AG20443 (cell line): ENCODE results near the gene GALR2.
A peak's percentile ranks its signal among the peaks of the same experiment; 100 is the strongest.
"Not testable (repeated sequence)": the region's sequence is repeated elsewhere in the genome, so short reads cannot be mapped to it uniquely, and the experiment has no call there.

Source experiments
- DNase-seq: peaks from one replicate; pipeline ENCODE4 v3.0.0; 2012; ENCODE audit warnings: low spot score, mixed read lengths

The GALR2 gene

DNA sequence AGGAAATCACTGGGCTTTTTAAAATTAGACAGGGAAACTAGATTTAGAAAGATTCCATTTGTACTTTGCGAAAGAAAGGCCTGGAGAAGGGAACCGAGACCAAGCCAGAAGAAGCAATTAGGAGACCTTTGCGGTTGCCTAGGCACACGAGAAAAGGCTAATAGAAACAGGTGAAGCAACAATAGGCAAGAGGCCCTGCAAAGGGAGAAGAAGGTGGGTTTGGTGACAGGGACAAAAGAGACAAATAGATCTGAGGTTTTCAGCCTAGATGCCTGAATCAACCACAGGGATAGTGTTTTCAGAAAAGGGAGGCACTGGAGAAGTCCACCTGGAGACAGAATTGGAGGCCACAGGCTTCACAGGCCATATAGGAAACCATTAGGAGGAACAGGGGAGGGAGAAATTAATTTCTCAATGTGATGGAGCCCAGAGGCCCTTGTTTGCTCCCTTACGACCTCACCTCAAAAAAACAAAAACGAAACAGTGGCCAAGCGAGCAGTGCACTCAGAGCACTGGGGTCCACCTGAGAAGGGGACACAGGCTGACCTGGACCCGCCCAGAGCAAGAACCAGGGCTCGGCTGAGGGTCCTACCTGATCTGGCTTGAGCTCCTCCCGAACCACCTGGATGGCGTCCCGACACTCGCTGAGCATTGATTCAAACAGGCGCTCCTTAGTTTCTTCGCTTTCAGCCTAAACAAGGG lies 24.6 kb upstream of the GALR2 start:
- no peak for DNase-seq

DNA sequence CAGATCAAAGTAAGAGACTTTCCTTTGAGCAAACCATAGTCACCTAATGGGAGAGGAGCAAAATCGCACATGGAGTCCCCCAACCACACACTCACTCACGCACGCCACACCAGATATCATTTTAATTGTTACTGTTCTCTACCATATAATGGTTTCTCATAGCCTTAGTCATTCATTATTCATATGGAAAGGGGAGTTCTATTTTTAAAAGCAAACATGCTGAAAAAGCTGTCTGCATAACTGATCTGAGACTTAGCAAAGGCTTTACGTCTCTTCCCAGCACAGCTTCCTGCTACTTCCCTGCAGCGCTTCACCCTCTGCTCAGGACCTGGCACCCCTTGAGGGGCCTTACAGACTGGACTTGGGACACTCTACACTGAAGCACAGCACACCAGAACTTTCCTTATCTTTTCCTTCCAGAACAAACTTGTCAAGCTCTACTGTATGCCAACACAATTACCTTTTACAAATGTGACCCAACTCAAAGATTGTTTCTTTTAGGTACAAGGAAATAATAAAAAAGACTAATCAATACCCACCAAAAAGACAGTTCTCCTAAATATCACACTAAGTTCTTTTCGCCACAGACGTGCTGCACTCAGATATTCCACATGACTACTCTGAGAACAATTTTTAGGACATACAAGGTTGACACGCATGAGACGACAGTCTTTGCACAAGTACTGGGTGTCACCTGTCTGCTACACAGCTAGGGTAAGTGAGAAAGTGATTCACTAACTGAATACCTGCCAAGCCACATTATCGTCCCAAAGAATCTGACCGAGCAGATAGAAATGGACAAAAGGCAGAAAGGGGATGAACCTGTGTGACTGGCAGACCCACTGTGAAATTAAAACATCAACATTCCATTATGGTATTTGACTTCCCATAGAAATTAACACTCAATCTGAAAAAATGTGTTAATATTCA lies 23.8 kb upstream of the GALR2 start:
- no peak for DNase-seq

DNA sequence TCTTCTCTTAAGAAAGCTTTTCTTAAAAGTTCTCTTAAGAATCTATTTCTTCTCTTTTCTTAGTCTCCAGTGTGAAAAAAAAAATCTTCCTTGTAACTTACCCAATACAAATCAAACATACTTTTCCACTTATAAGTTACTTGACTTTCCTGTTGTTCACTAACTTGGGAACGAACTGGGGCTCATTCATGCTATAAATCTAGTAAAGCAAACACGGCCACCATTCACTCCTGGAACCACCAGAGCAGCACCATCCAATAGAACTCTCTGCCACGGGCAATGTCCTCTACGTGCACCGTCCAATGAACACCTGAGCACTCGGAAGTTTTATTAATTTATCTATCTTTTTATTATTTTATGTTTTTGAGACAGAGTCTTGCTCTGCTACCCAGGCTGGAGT lies 23.0 kb upstream of the GALR2 start:
- DNase-seq: no peak

DNA sequence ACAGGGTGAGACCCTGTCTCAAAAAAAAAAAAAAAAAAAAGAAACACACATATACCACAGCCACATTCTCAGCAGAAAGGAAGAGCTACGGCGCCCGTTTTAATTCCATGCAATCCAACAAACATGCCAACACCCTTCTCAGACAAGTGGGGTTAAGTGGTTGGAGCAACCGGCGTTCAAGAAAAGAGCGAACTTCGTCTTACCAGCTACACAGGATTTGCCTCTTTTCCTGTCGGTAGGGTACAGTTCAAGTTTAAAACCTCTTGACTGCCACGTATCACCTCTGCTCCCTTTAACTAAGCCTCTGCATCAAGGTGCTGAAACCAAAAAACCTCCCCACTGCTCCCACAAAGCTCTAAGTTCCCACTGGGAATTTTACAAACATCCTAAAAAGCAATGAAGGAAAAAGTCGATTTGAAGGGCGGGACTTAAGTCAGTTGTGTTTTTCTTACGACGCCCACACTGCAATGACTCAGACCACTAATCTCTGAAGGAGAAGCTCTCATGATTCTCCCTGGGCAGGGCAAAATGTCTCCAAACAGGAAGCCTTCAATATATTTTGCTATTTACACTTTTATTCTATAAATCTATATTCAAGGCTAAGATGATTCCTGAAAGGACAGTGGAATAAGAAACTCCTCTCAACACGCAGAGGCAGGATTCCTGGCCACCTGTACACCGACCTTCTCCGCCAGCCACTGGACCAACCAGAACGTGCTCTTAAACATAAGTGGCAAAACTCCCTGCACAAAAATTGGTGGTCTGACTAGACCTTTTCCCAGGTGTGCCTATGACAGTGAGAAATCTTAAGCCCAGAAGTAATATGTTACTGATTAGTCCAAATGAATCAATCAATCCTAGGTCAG lies 21.1 kb upstream of the GALR2 start:
- no peak for DNase-seq

DNA sequence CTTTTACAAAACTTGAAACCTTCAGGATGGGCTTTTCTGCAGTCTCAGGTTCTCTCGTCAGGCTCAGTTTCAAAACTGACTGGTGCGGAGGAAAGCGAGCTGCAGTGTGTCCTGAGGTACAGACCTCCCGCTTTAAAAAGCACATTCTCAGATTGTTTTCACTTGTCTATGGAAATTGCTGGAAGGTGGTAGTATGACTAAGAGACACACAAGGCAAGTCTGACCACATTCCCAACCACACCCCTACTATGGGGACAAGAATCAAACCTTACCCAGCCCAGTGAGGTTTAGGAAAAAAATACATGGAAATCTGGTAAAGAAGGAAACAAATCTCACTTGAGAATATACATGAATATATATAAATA lies 20.5 kb upstream of the GALR2 start:
- DNase-seq: peak; percentile 57

DNA sequence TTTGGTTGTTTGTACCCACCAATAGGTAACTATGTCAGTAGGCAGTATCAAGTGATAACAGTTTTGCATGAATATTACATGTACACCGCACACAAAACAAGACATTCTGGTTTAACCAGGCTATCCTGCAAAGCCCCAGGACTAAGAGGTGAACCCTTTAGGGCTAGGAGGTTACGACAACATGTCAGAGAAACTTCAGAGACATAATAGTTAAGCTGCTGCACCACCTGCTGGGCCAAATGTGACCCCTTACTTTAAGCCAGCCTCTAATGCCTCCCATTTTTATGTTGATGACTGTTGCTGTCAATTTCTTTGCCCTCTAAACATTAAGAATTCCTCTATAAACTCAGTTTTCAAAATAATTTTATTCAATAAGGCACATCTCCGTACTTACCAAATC lies 17.7 kb upstream of the GALR2 start:
- no peak for DNase-seq

DNA sequence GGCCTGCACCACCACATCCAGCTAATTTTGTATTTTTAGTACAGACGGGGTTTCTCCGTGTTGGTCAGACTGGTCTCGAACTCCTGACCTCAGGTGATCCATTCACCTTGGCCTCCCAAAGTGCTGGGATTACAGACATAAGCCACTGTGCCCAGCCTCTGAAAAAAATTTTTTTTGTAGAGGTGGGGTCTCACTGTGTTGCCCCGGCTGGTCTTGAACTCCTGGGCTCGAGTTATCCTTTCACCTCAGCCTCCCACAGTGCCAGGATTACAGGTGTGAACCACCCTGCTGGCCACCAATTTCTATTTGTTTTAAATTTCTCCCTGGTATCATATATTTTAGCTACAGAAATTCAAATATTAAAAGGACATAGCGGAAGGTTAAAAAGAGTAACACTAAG lies 16.3 kb upstream of the GALR2 start:
- DNase-seq: not testable (repeated sequence)

DNA sequence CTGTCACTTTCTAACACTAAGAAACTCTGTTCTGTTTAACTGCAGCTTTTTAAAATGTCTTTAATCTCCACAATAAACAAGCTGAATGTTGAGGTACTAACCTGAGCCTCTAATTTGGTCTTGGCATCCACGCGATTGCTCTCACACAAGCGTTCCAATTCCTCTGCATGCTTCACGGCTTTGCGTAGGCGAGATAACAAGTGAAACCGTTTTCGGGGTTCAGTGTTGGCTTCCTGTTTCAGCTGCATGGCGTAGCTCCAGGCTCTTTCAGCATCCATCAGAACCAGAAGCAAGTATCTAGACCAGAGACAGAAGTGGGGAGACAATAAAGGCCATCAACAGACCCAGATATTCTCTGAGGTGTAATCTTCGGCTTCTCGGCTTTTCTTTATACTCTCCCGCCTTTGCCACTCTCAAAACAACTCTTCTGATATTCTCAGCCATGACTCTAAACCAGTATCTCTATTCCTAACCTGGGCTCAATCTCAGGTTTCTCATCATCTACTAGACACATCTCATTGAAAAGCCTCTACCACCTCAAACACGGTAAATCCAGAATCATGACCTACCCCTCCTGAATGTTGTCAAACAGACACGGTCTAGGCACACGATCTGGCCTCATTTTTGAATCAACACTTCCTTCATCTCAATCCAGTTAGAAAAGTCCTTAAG lies 10.6 kb upstream of the GALR2 start:
- DNase-seq: no peak

DNA sequence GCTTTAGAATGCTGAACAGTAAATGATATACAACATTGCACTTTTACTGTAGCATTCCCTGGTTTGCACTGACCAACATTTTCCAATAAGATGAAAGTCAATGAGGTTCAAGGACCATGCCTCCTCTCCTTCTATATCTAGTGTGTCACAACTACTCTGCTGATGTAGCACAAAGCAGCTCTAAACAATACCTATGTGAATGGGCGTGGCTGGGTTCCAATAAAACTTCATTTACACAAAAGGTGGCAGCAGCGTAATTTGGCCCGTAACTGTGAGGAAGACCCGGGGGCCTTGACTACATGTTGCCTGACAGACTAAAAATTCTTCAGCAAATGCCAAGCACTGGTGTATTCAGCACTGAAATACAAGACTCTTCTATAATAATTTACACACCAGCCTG lies 8.8 kb upstream of the GALR2 start:
- no peak for DNase-seq

DNA sequence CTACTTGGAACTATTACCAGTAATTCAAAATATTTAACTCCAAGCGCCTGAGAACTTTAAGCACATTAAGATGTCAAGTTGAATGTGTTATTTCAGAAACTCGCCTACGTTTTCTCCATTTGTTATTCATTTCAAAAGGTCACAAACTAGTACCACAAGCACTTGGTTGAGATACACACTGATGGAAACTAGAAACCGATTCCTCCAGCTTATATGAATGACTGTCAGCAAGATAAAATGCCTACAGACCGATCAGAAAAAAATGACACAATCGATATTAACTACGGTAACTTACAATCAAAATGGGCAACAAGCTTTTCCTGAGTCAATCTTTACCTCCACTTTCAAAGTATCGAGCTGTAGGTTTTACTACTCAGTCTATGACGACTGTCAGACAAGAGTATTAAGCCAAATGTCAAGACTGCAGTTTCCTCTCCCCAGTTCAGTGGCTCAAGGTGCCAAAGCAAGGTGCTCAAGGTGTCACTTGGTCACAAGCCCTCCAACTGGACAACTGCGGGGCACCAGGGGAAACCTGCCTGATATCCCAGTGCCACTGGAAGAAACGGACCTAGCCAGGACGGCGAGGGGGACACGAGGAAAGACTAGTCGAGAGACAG lies 2.9 kb upstream of the GALR2 start:
- DNase-seq: no peak

DNA sequence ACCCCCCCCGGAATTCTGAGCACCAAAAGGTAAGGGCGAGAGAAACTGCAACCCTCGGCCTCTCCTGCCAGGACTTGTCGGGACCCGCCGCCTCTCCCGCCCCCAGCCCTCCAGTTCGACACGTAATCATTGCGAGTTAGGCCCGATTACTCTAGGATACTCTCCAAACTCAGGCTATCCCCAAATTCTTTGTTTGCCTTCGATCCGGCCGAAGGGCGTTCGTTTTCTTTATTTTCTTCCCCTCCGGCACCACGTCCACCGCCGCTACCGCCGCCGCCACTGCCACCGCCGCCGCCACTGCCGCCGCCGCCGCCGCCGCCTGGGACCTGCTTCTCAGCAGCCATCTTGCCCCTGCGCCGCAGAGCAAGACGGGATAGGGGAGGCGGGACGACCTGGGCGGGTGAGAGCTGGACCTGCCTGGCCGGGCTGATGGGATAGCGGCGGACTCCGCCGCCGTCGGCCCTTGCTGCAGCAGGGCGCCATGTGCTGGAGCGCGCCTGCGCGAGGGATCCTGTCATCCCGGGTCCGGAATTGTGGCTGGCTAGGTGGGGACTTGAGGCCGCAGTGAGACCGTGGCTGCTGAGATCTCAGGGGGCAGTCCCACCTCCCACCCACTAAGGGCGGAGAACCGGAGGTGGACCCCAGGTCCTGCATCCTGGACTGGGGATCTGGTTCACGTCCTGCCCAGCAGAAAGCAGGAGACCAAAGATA lies 2.3 kb upstream of the GALR2 start, which contains the start of gene SRP68:
Gene SRP68, minus strand, starts transcription at position 370 of the 711 bp plus-strand sequence. Its CDS starts 26 bp downstream, at position 344.
- DNase-seq: peak; percentile 99

DNA sequence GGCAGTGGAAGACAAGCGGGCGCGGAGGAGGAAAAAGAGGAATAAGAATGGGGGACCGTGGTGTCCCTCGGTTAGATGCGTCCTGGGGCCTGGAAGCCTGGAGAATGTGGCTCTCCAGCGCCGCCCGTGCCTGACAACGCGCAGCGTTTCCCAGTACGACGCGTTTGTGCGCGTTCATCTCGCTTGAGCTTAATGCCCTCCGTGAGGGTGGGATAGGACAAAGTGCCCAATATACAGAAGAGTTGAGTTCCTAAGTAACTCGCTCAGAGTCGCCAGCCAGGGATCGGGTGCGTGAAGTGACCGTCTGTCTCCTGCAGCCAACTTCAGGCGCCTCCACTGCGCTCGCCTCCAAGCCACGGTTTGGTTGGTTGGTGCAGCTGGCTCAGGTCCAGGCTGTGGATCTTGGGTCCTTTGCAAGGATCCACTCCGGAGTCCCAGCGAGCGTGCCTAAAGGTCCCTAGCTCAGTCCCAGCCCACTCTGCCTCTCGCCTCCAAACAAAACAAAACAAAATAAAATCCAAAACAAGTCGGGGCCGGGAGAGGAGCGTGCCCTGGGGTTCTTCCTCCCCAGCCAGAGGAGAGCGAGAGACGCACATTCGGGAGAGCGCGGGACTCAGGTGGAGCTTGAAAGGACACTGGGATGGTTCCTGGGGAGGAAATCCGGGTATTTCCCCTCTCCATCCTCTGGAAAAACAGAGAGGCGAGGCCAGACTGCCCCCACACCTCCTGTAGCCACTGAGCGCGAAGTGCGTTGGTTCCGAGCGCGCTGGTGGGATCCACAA lies 974 bp downstream of the GALR2 start:
- peak; percentile 33 for DNase-seq

DNA sequence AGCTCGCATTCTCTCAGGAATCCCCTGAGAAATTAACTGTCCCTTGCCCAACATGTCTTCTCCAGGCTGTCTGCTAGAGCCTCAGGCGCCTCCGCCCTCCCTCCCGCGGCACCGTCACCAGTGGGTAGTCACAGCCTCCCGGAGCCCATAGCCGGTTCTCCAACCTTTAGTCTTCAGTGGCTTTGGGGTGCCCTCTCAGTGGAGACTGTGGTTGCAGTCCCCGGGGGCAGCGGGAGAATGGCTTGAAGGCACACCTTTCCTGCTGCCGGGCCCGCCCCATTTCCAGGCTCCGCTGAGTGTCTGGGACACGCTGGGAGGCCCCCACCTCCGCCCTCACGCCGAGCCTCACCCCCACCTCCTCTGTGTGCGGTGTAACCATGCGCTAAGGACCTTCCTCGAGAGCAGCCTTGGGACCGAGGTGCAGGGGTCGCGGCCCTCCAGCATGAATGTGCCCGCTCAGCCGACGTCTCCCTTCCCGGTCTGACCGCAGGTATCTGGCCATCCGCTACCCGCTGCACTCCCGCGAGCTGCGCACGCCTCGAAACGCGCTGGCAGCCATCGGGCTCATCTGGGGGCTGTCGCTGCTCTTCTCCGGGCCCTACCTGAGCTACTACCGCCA lies 1.7 kb downstream of the GALR2 start:
- DNase-seq: no peak

DNA sequence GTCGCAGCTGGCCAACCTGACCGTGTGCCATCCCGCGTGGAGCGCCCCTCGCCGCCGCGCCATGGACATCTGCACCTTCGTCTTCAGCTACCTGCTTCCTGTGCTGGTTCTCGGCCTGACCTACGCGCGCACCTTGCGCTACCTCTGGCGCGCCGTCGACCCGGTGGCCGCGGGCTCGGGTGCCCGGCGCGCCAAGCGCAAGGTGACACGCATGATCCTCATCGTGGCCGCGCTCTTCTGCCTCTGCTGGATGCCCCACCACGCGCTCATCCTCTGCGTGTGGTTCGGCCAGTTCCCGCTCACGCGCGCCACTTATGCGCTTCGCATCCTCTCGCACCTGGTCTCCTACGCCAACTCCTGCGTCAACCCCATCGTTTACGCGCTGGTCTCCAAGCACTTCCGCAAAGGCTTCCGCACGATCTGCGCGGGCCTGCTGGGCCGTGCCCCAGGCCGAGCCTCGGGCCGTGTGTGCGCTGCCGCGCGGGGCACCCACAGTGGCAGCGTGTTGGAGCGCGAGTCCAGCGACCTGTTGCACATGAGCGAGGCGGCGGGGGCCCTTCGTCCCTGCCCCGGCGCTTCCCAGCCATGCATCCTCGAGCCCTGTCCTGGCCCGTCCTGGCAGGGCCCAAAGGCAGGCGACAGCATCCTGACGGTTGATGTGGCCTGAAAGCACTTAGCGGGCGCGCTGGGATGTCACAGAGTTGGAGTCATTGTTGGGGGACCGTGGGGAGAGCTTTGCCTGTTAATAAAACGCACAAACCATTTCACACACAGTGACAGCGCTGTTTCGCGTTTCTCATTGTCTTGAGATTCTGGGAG lies 2.4 kb downstream of the GALR2 start:
- DNase-seq: no peak

DNA sequence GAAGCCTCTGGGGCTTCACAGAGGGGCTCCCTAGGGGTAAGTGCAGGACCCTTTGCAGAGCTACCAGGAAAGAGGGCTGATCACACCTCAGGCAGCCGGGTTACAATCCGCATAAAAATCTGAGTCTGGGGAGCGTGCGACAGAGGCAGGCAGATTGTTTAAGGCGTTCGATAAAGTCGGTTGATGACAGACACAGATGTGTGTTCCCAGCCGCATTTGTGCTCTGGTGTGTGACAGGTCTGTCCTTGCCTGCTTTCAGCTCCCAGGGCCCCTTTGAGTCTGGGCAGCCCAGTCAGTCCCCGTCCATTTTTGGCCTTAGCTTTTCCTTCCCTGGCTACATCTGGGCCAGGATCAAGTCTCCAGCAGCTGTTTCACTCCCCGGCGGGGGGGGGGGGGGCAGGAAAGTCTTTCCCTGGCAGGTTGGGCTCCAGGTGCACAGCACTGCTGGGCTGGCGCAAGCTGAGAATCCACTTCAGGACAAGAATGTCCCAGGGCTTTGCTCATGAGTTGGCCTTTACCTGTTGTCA lies 3.1 kb downstream of the GALR2 start:
- peak; percentile 35 for DNase-seq

DNA sequence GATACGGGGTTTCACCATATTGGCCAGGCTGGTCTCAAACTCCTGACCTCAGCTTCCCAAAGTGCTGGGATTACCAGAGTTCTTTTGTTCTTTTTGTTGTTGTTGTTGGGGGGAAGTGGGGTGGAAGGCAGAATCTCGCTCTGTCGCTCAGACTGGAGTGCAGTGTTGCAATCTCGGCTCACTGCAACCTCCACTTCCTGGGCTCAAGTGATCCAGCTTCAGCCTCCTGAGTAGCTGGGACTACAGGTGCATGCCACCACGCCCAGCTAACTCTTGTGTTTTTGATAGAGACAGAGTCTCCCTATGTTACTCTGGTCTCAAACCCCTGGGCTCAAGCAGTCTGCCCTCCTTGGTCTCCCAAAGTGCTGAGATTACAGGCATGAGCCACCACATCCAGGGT lies 3.8 kb downstream of the GALR2 start:
- not testable (repeated sequence) for DNase-seq

DNA sequence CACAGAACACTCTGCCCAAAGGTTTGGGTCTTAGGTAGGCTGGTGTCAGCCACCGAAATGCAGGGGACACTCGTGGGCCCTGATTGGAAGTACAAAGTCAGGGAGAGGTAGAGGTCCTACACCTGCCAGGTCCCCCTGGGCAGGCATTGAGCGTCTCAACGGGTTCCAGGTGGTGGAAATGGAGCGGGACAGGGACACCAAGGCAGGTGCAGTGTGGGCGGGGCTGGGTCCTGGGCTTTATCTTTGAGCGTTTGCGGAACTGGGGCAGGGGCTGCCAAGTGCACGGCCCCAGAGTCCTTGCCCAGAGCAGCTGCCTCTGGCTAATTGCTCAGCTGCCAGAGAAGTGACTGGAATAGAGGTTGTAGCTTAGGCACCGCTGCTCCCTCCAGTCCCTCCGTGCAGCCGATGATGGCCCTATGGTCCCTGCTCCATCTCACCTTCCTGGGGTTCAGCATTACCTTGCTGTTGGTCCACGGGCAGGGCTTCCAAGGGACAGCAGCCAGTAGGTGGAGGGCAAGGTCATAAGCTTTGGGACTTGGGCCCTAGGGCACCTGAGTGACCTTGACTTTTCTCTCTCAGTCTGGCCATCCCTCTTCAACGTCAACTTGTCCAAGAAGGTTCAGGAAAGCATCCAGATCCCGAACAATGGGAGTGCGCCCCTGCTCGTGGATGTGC lies 4.4 kb downstream of the GALR2 start, which contains the start of gene ZACN:
Gene ZACN, plus strand, starts transcription at position 323 of the 675 bp plus-strand sequence. Its CDS starts 83 bp downstream, at position 406.
- no peak for DNase-seq
